Fibroblast of villous mesenchyme (primary cell): ENCODE results near the gene NRXN3. TPM values are rescaled to one million over a fixed set of nuclear protein-coding genes. Genes with fewer than 3 reads are reported as not detected.

ENCODE experiments used
- DNase-seq: peaks from one replicate; pipeline ENCODE4 v3.0.0-alpha.2; 2010; ENCODE audit warnings: low read depth
- H3K4me3 ChIP-seq: 2 replicates; pipeline ENCODE4 v1.5.1; 2011; ENCODE audit warnings: low read depth, mild to moderate bottlenecking, low read length
- CTCF ChIP-seq: IDR thresholded peaks from 2 replicates; pipeline ENCODE4 v1.5.1; 2012; ENCODE audit warnings: low read depth, mild to moderate bottlenecking, low read length; ENCODE audit not compliant: insufficient read depth
- total RNA-seq: library from RNA; depleted of rRNA; stranded (reverse); fragments of >200 nt; gene quantifications from 2 replicates; pipeline ENCODE4 v1.2.3, GENCODE V29; 2012

NRXN3 gene
- total RNA-seq, 1 donor: 7.3 TPM

GRCh38 chr14:79643132-79643531, 1473.0 kb downstream of the NRXN3 start:
- H3K4me3 ChIP-seq: no peak overlapping the region
- no peak for DNase-seq
- no peak for TF ChIP-seq CTCF

- no peak overlapping the region for H3K4me3 ChIP-seq
- no peak for DNase-seq
- no peak for TF ChIP-seq CTCF
These were observed 1475.7 kb downstream of the NRXN3 start for GRCh38 chr14:79645753-79646362.

- no peak overlapping the region for H3K4me3 ChIP-seq
- no peak for TF ChIP-seq CTCF
- no peak for DNase-seq
These were observed 1479.7 kb downstream of the NRXN3 start for GRCh38 chr14:79649856-79650255.

- TF ChIP-seq CTCF: no peak
- no peak for DNase-seq
- no peak overlapping the region for H3K4me3 ChIP-seq
These were observed 1482.5 kb downstream of the NRXN3 start for GRCh38 chr14:79652513-79653307.

GRCh38 chr14:79656056-79656455, 1485.9 kb downstream of the NRXN3 start:
- TF ChIP-seq CTCF: no peak
- H3K4me3 ChIP-seq: no peak overlapping the region
- no peak for DNase-seq

- H3K4me3 ChIP-seq: no peak overlapping the region
- no peak for DNase-seq
- TF ChIP-seq CTCF: no peak
These were observed 1486.3 kb downstream of the NRXN3 start for GRCh38 chr14:79656496-79656895.
